GM12878 (cell line): ENCODE data around the gene PCDHGA2. TPM values are rescaled to one million over a fixed set of nuclear protein-coding genes. Genes with fewer than 3 reads are reported as not detected.
"Not testable (repeated sequence)": the region's sequence is repeated elsewhere in the genome, so short reads cannot be mapped to it uniquely, and the experiment has no call there.

Source experiments
- ATAC-seq: fragments of 200-7000 bp; cut with Tn5 transposase; 3 replicates; pipeline ENCODE4 v1.9.1; 2020; ENCODE audit warnings: mild to moderate bottlenecking, moderate library complexity
- BruUV-seq: library from RNA; stranded (reverse); fragments of 400-500 nt; replicated peaks from 2 replicates; lab custom pipeline; 2021; lab: Mats Ljungman, UMichigan
- CTCF ChIA-PET: fragments of 300-600 bp; sonication (Branson Sonifier 250); formaldehyde crosslinking; extraction: SDS; loops from one replicate; lab custom pipeline; 2021; ENCODE audit warnings: inconsistent platforms; lab: Yijun Ruan, JAX
- POLR2A ChIA-PET: fragments of 350-600 bp; formaldehyde crosslinking; extraction: SDS; loops from one replicate; lab custom pipeline; 2021; ENCODE audit warnings: inconsistent platforms; lab: Charles Lee
- RAD21 ChIA-PET: fragments of 300-600 bp; sonication (Branson Sonifier 250); formaldehyde crosslinking; loops from one replicate; lab custom pipeline; 2023; ENCODE audit warnings: antibody characterized with exemption; ENCODE audit not compliant: unreplicated experiment; lab: Charles Lee
- SMC1A ChIA-PET: fragments of 300-600 bp; sonication (Branson Sonifier 250); formaldehyde crosslinking; loops from one replicate; lab custom pipeline; 2023; ENCODE audit not compliant: unreplicated experiment, uncharacterized antibody; lab: Charles Lee
- DNase-seq: peaks from one replicate; pipeline ENCODE4 v3.0.0-alpha.2; 2011; ENCODE audit warnings: low read depth, low spot score
- FAIRE-seq: peaks from 3 replicates; lab custom pipeline; 2011; peaks lifted over from hg19 to GRCh38; lab: Jason Lieb, UNC
- H2AFZ ChIP-seq: 2 replicates; pipeline ENCODE4 v1.6.0; 2011; ENCODE audit warnings: low read depth, low read length, control low read depth; ENCODE audit not compliant: control insufficient read depth
- H3K27ac ChIP-seq: 2 replicates; pipeline ENCODE4 v1.5.1; 2011; ENCODE audit warnings: control low read depth; ENCODE audit not compliant: control insufficient read depth, insufficient read depth
- H3K27me3 ChIP-seq, 2 experiments: replicated peaks in 1 of 2; 2 replicates each; pipeline versions ENCODE4 v1.6.0 to v1.6.1; 2011; ENCODE audit warnings: low read length in 1 of 2; ENCODE audit not compliant: control insufficient read depth in 2 of 2, insufficient read depth in 2 of 2
- H3K36me3 ChIP-seq, 2 experiments: 2 replicates each; pipeline ENCODE4 v1.5.1; 2011; ENCODE audit warnings: low read length in 1 of 2; ENCODE audit not compliant: control insufficient read depth in 2 of 2, insufficient read depth in 2 of 2
- H3K4me1 ChIP-seq: 2 replicates; pipeline ENCODE4 v1.6.1; 2011; ENCODE audit warnings: mild to moderate bottlenecking, low read length, moderate library complexity, mixed read lengths; ENCODE audit not compliant: control insufficient read depth, insufficient read depth
- H3K4me2 ChIP-seq: 2 replicates; pipeline ENCODE4 v1.6.0; 2011; ENCODE audit warnings: control low read depth; ENCODE audit not compliant: control insufficient read depth, insufficient read depth
- H3K4me3 ChIP-seq: fragments of 200-600 bp; sonication (generic); 2 replicates; pipeline ENCODE4 v1.5.1; 2016
- H3K79me2 ChIP-seq: 2 replicates; pipeline ENCODE4 v1.6.0; 2011; ENCODE audit warnings: low read length; ENCODE audit not compliant: control insufficient read depth, insufficient read depth
- H3K9ac ChIP-seq: 2 replicates; pipeline ENCODE4 v1.8.0; 2011; ENCODE audit warnings: low read length, control low read depth, mixed read lengths; ENCODE audit not compliant: control insufficient read depth, insufficient read depth
- H3K9me3 ChIP-seq: replicated peaks from 3 replicates; pipeline ENCODE4 v1.5.1; 2011; ENCODE audit warnings: mild to moderate bottlenecking, low read length; ENCODE audit not compliant: control insufficient read depth, insufficient read depth
- H4K20me1 ChIP-seq: 2 replicates; pipeline ENCODE4 v1.6.0; 2011; ENCODE audit not compliant: control insufficient read depth, insufficient read depth
- BCL11A ChIP-seq: IDR thresholded peaks from 2 replicates; pipeline ENCODE4 v1.6.1; 2011; ENCODE audit warnings: low read depth, low read length
- CBFB ChIP-seq: IDR thresholded peaks from 2 replicates; pipeline ENCODE4 v1.6.1; 2016; ENCODE audit warnings: antibody characterized with exemption, low read depth
- CHD1 ChIP-seq: IDR thresholded peaks from 2 replicates; pipeline ENCODE4 v1.6.1; 2012; ENCODE audit warnings: low read depth, low read length, improper control_type of control experiment
- E2F4 ChIP-seq: IDR thresholded peaks from 2 replicates; pipeline ENCODE4 v1.6.1; 2012; ENCODE audit warnings: low read depth, low read length, improper control_type of control experiment
- NKRF ChIP-seq: fragments of 450-650 bp; conservative IDR thresholded peaks from 2 replicates; pipeline ENCODE4 v1.6.1; 2017; ENCODE audit warnings: mild to moderate bottlenecking, moderate library complexity
- POLR2AphosphoS2 ChIP-seq: IDR thresholded peaks from 2 replicates; pipeline ENCODE4 v1.6.1; 2011; ENCODE audit warnings: low read depth, mild to moderate bottlenecking, low read length, improper control_type of control experiment, moderate library complexity
- SIX5 ChIP-seq: IDR thresholded peaks from 2 replicates; pipeline ENCODE4 v1.6.1; 2011; ENCODE audit warnings: mild to moderate bottlenecking, low read depth, low read length, moderate library complexity; ENCODE audit not compliant: severe bottlenecking
- ZBED1 ChIP-seq: IDR thresholded peaks from 2 replicates; pipeline ENCODE4 v1.6.1; 2016; ENCODE audit warnings: borderline replicate concordance
- WGBS: methylation state at CpG from one replicate; pipeline ENCODE4 v1.1.6; 2016; ENCODE audit warnings: low lambda C conversion rate; ENCODE audit not compliant: insufficient replicate concordance, insufficient coverage; ENCODE audit errors: missing lambda C conversion rate; 5-methylcytosine and 5-hydroxymethylcytosine counted together
- in situ Hi-C: fragments of 300-500 bp; cut with MboI; formaldehyde crosslinking; loops from 9 replicates; pipeline ENCODE4 v1.14.3; 2018; ENCODE audit warnings: mixed read lengths
- intact Hi-C: fragments of 100-400 bp; cut with micrococcal nuclease; formaldehyde crosslinking; loops from one replicate; pipeline ENCODE4 v1.14.2; 2022; ENCODE audit not compliant: unreplicated experiment
- polyA plus RNA-seq, 11 experiments: library from polyadenylated mRNA; depleted of rRNA in 4 of 11; unstranded in 6 of 11; stranded (reverse) in 5 of 11; fragments of >200 nt; fragmentation: Nextera tagmentation in 4 of 11; fragmentation: Illumina TruSeq in 1 of 11; extraction: Ambion mirVana in 4 of 11; extraction: Trizol in 1 of 11; gene quantifications; 1 replicate in 1 of 11; 2 replicates in 10 of 11; pipeline versions ENCODE4 v1.2.1 to v1.2.3, GENCODE V29; 2011 to 2016; ENCODE audit warnings: inconsistent platforms in 2 of 11, missing spikeins in 2 of 11, low read depth in 1 of 11
- total RNA-seq, 4 experiments: library from RNA; depleted of rRNA in 3 of 4; stranded (reverse); fragments of >200 nt in 3 of 4; fragmentation: Illumina TruSeq in 1 of 4; extraction: Trizol in 1 of 4; gene quantifications; 2 replicates each; pipeline versions ENCODE4 v1.2.1 to v1.2.3, GENCODE V29; 2013 to 2021

Gene PCDHGA2
- total and polyA plus RNA-seq, 10 of the 15 experiments (the other 5 are each of a cell fraction or from before 2014, with no cell fraction given): 0.03 to 0.11 (median 0.05) TPM; not detected in 4

DNA sequence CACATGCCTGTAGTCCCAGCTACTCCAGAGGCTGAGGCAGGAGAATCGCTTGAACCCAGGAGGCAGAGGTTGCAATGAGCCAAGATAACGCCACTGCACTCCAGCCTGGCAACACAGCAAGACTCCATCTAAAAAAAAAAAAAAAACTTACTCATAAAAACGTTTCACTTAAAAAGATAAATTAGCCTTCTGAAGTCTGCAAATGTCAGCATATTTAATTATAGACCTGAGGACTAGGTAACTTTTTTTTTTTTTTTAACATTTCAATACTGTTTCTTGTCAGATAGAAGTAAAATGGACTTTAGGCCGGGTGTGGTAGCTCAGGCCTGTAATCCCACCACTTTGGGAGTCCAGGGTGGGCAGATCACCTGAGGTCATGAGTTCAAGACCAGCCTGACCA is 21.6 kb upstream of the PCDHGA2 start:
- ATAC-seq, FAIRE-seq, BruUV-seq, H3K4me3 ChIP-seq, H3K4me2 ChIP-seq, H4K20me1 ChIP-seq, intact Hi-C loops, H3K27ac ChIP-seq, DNase-seq, H3K9ac ChIP-seq, RAD21 ChIA-PET, H3K27me3 ChIP-seq, H2AFZ ChIP-seq, in situ Hi-C loops, H3K4me1 ChIP-seq, H3K36me3 ChIP-seq, POLR2A ChIA-PET: not testable (repeated sequence)
- H3K79me2 ChIP-seq: peaks cover 23% of the 10 kb centered on the region
- 85% methylated on average over 4 of the region's 4 CpGs for WGBS
- H3K9me3 ChIP-seq: peaks cover 32% of the 10 kb centered on the region
- ChIA-PET CTCF (interaction anchor here (1.6 kb wide), 1 partner anchor 11 kb away, joined by 3 read pairs; no protein-coding TSS in a partner anchor), SMC1A (interaction anchor here (1.6 kb wide), 1 partner anchor 10 kb away, joined by 6 read pairs; no protein-coding TSS in a partner anchor)

GRCh38 chr5:141319202-141319601 is 19.4 kb upstream of the PCDHGA2 start:
- in situ Hi-C loops: no loop called here
- RAD21 ChIA-PET: interaction anchor here (1.0 to 2.7 kb wide), 2 partner anchors 239 to 245 kb away, joined by 4 to 17 read pairs; no protein-coding TSS in a partner anchor
- SMC1A ChIA-PET: interaction anchor here (1.0 to 2.2 kb wide), 2 partner anchors 19 to 50 kb away, joined by 3 to 5 read pairs; partner anchors contain the start of gene PCDHGB3
- no peaks in the 10 kb centered on the region for H4K20me1 ChIP-seq
- no peaks in the 10 kb centered on the region for H3K27me3 ChIP-seq
- CTCF ChIA-PET: interaction anchor here (1.1 to 3.1 kb wide), 15 partner anchors 11 to 248 kb away, joined by 3 to 21 read pairs (median 5); partner anchors contain the start of genes PCDHGA1, PCDHGA10, PCDHGA11 and PCDHGB3
- peak overlapping the region; percentile 81; the same call in 1 of the 2 replicates for H3K4me3 ChIP-seq
- H3K9me3 ChIP-seq: peaks cover 29% of the 10 kb centered on the region
- no peak for FAIRE-seq
- intact Hi-C loops: no loop called here
- H3K36me3 ChIP-seq: 0 out of 4 replicates have a peak, but pooled peaks cover 0 to 4% of the 10 kb centered on the region in 2 experiments
- BruUV-seq: no TSS peak
- 98% methylated on average over 6 of the region's 6 CpGs for whole genome bisulfite sequencing
- no peak overlapping the region for H2AFZ ChIP-seq
- no peak for DNase-seq
- H3K9ac ChIP-seq: no peak overlapping the region
- no peak overlapping the region for H3K27ac ChIP-seq
- no peaks in the 10 kb centered on the region for H3K4me1 ChIP-seq
- ATAC-seq: no peak
- peak overlapping the region; percentile 68; the same call in 1 of the 2 replicates for H3K4me2 ChIP-seq
- POLR2A ChIA-PET: no interaction called here
- H3K79me2 ChIP-seq: peaks cover 23% of the 10 kb centered on the region
- TF ChIP-seq POLR2AphosphoS2 (no peak), SIX5 (no peak), E2F4 (no peak), NKRF (no peak), CBFB (no peak), CHD1 (no peak), ZBED1 (no peak), BCL11A (no peak)
